Measurements from ENCODE around the gene MAP3K2.

Gene MAP3K2

GRCh38 chr2:127347734-127348392 lies 39.9 kb downstream of the MAP3K2 start:
- no peak for DNase-seq

- no peak for DNase-seq
Observed at GRCh38 chr2:127347015-127347414, 40.8 kb downstream of the MAP3K2 start.

- DNase-seq, result no peak
Observed at GRCh38 chr2:127343277-127343676, 44.5 kb downstream of the MAP3K2 start.

DNA sequence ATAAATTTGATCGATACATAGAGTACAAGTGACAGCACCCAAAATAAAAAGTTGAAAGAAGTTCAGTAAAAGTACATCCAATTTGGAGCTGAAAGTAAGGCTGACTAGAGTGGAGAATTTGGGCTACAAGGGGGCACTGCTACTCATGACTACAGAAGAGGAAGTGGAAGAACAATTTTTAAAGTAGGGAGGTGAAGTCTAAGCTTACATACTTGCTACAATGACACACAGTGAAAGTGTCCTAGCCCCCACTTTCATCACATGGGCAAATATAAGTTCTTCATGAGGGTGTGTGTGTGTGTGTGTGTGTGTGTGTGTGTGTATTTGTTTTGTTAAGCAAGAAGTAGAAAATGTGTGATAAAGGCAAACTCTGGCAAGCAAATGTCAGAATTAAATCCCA lies 45.7 kb downstream of the MAP3K2 start:
- peak in 1 of 2 donors; percentile 45 for DNase-seq

GRCh38 chr2:127332335-127332734 lies 55.4 kb downstream of the MAP3K2 start:
- no peak for DNase-seq

DNA sequence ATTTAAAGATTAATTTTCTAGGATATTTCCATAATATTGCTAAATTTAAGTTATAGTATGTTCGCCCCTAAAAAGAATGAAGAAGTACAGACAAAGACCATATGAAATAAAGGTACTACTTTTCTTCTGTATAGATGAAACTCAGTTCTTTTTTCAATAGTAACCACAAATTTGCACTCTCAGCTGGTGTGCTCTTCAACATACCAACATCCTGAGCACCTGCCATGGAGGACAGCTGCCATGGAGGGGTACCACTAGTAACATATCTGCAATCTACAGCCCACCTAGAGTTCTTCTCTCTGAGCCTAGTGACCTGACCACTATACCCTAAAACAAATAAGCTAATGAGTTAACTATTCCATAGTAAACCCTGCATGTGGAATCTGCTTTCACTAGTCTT lies 57.0 kb downstream of the MAP3K2 start:
- no peak for DNase-seq

DNA sequence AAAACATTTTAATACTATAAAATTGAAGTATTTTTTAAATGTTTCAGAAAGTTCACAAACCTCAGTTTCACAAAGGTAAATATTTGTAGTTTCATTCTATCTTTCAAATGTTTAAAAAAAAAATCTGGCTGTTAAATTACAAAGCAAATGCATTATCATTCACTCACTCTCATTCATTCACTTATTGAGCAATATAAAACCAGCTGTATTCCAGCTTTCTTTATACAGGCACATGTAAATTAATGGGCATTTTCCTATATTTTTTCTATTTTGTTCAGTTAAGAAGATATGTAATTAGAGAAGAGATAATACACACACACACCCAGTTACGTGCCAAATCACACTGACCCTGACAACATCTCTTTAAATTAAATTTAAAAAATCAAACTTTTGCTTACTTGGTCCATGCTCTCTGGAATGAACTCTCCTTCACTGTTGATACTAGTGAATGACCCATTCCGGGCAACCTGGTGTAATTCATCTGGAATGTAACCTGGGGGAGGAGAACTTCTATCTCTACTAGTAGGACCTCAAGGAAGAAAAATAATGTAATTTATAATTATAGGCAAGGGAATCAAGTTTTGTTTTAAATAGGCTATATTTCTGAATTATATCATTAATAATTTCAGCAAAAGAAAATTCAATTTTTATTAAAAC lies 61.4 kb downstream of the MAP3K2 start:
- DNase-seq, result no peak

DNA sequence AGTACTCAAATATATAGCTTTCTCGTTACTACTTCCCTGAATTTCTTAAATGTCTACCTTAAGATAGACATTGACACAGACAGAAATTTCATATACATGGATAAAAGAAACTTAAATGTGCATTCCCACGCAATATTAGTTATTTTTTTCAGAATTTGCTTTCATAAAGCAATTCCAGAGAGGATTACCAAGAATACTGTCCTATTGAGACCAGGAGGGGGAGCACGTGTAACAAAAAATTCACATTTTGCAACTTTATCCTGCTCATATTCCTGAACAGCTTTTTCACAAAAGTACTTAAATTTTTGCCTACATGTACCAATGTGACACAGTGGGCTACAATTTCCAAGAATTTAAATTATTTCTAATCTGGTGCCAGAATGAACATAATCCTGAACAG lies 63.1 kb downstream of the MAP3K2 start:
- DNase-seq, result peak in 1 of 2 donors; percentile 46

GRCh38 chr2:127321303-127321702 lies 66.5 kb downstream of the MAP3K2 start:
- no peak for DNase-seq

DNA sequence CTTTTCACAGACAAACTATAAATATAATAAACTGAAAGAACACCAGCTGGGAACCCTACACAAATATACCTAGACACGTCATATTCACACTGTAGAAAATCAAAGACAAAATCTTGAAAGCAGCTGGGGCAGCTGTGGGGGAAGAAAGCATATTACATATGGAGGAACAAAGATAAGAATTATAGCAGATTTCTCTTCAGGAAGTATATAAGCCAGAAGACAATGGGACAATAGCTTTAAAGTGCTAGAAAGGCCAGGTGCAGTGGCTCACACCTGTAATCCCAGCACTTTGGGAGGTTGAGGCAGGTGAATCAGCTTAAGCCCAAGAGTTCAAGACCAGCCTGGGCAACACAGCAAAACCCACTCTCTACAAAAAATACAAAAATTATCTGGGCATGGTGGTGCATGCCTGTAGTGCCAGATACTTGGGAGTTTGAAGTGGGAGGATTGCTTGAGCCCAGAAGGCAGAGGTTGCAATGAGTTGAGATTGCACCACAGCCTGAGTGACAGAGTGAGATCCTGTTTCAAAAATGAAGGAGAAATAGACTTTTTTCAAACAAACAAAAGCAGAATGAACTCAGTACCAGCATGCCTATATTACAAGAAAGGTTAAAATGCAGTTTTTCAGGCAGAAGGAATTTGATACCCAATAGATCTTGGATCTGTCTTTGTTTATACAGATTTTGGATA lies 67.0 kb downstream of the MAP3K2 start:
- no peak for DNase-seq

DNA sequence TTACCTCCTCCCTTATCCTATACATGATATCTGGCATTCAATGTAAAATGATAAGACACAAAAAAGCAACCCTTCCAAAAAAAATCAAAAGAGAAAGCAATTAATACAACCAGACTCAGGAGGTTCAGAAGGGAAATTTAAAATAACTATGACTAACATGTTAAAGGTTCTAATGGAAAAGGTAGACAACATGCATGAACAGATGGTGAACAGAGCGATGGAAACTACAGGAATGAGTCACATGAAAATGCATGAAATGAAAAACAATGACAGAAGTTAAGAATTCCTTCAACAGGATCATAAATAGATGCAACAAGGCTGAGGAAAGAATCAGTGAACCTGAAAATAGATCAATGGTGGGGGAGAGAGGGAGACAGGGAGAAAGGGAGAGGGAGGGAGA lies 67.7 kb downstream of the MAP3K2 start:
- no peak for DNase-seq

- no peak for DNase-seq
Observed at GRCh38 chr2:127314193-127314988, 73.4 kb downstream of the MAP3K2 start.

GRCh38 chr2:127313406-127313805 lies 74.4 kb downstream of the MAP3K2 start:
- DNase-seq, result no peak

DNA sequence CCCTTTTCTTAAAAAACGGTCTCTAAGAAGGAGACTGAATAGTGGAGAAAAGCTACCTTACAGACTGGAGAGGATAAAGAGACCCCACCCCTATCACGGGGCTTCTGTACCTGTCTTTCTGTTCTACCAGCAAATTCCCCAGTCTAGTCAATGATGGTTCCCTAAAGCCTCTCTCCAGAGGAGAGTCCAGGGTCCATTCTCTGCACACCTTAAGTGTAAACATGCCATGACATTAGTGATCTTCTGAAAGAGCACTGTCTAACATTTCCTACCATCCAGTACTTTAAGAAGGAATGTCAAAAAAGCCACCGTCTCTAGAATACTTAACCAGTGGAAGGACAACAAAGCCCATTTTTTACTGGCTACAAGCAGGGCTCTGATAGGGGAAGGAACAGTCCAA lies 76.8 kb downstream of the MAP3K2 start:
- no peak for DNase-seq

- DNase-seq, result no peak
Observed at GRCh38 chr2:127309468-127309867, 78.3 kb downstream of the MAP3K2 start.

- no peak for DNase-seq
Observed at GRCh38 chr2:127308586-127309138, 79.1 kb downstream of the MAP3K2 start.

GRCh38 chr2:127305990-127306585 lies 81.7 kb downstream of the MAP3K2 start:
- no peak for DNase-seq

DNA sequence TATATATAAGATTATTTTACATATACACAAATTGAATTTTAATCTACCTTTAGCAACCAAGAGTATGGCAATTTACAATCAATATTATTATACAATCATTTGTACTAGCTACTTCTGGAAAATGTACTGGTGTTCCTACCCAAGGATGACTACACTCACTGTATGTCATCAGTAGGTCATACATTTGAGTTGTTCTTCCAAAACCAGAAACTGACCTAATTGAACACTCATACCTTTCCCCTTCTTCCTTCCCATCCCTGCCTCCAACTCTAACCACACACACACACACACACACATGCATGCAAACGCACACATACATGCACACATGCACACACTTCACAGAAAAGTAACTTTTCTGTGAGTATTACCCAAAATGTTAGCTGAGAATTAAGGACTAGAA lies 85.6 kb downstream of the MAP3K2 start:
- DNase-seq, result no peak

DNA sequence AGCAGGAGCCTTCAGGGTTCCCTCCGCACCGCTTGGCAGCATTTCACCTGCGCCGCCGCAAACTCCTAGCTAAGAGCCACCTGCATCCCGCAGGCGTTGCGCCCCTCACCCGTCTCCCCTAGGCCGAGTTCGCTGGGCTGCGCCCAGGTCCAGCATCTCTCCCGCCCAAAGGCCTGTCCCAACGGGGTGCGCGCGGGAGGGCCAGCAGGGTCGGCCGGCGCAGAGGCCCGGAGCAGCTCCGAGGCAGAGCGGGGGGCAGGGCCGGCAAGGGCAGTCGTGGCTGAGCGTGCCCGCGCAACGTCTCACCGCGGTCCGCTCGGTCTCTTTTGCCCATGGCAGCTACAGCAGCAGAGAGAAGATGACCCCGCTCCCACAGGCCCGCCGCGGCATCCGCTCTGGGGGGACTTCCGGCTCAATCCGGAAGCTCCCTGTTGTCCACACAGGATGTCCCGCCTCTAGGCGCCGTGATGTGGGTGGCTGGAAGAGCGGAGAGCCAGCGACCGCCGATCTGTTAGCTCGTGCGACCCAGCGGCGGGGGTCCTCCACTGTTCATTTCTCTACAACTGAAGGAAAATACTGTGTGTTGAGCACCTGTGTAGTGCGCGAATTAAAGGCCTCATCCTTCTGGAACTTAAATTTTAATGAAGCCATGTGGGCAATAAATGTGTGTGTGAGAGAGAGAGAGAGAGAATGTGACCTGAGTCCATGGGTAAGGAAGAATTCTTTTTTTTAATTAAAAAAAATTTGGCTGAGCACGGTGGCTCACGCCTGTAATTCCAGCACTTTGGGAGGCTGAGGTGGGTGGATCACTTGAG lies 93.8 kb downstream of the MAP3K2 start, which contains the start of gene ERCC3:
Gene ERCC3, minus strand, starts transcription at position 397 of the 815 bp plus-strand sequence. Its CDS starts 63 bp downstream, at position 334.
- peak; percentile 59 to 70 for DNase-seq

DNA sequence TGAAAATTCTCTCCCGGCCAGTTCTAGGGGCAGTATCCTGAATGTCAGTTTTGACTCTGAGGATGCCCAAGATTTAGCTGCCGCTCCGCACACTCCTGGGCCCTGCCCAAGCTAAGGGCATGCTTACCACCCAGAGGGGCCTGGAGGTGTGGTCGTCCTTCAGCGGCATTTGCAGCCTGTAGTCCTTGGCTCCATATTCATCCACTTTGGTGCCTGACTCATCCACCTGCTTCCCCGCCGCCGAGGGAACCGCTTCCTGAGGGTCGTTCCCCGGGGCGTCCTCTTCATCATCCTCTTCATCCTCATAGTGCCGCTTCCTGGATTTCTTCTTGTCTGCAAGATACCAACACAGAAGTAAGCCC lies 94.4 kb downstream of the MAP3K2 start:
- DNase-seq, result no peak

GRCh38 chr2:127288274-127288673 lies 99.5 kb downstream of the MAP3K2 start:
- DNase-seq, result no peak

GRCh38 chr2:127283275-127283674 lies 104.5 kb downstream of the MAP3K2 start:
- no peak for DNase-seq

Measured in bone marrow (tissue), 2 donors.